Measurements from ENCODE around the gene DFFB.

DNA sequence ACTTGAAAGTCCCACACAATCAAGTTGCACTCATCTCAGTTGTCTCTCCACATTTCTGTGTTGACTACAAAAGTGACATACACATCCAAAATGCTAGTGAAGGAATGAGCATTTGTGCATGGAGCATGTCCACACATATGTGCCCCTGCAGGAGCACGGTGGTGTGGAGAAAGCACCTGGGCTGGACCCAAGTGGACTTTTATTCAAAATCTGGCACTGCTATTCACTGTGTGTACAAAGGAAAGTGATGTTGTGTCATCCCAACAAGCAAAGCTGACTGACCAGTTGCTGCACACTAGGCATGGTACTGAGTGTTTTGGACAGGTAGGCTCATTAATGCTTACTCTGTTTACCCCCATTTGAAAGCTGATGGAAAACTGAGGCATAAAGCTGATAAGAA lies 19.6 kb upstream of the DFFB start:
- TF ChIP-seq POLR2A (IDR thresholded peaks at IDR 0.05; ENCODE audit: low read depth, low read length) (no peak), POLR2AphosphoS5 (IDR thresholded peaks at IDR 0.05; ENCODE audit: low read depth, low read length) (no peak)
